ACHN (cell line): ENCODE measurements around the gene BRSK2.
"Not testable (repeated sequence)": the region's sequence is repeated elsewhere in the genome, so short reads cannot be mapped to it uniquely, and the experiment has no call there.

ENCODE experiments used
- DNase-seq: peaks from one replicate; pipeline ENCODE4 v3.0.0-alpha.2; 2015
- in situ Hi-C: cut with HindIII; loops from 2 replicates; pipeline ENCODE4 v1.10.0; 2017; ENCODE audit warnings: low sequenced_read_pairs, low pct_ligation_motif_present, low pct_unique_long_range_greater_than_20kb

BRSK2 gene

DNA sequence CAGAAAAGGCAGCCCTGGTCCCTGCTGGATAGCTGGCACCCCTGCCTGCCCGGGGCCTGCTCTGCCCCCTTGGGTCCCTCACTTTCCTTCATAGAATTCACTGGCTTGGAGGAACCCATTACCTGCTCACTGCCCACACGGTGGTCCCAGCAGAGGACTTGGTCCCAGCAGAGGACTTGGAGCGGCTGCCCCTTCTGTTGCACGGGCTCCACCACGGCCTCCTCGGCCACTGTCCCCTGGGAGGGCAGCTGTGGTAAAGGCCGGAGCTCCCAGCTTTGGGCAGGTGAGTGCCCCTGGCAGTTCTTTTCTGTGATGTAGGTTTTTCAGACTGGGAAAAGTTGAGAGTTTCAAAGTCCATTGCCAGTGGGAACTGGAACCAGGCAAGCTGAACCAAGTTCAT lies 25.9 kb downstream of the BRSK2 start:
- DNase-seq, result no peak
- in situ Hi-C loops, result no loop called here

- in situ Hi-C loops, DNase-seq: not testable (repeated sequence)
Measured at GRCh38 chr11:1418192-1418795, 28.6 kb downstream of the BRSK2 start.

DNA sequence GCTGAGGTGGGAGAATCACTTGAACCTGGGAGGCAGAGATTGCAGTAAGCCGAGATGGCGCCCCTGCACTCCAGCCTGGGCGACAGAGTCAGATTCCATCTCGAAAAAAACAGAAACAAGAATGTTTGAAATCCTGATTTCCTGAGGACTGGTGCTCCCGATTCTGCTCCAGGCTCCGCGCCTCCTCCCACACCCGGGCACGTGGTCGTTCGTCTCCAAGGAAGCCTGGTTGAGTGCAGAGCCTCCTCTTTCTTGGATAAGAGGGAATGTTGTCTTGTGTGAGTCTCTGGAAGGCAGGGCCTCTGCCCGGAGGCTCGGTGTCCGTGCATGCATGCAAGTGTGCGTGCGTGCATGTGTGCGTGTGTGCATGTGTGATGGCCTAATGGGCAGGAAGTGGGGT lies 30.1 kb downstream of the BRSK2 start:
- in situ Hi-C loops, result no loop called here
- DNase-seq, result no peak

GRCh38 chr11:1421291-1421690 lies 31.6 kb downstream of the BRSK2 start:
- DNase-seq, result no peak
- in situ Hi-C loops, result no loop called here

- in situ Hi-C loops, result no loop called here
- peak; percentile 4 for DNase-seq
Measured at GRCh38 chr11:1422481-1422880, 32.7 kb downstream of the BRSK2 start.

DNA sequence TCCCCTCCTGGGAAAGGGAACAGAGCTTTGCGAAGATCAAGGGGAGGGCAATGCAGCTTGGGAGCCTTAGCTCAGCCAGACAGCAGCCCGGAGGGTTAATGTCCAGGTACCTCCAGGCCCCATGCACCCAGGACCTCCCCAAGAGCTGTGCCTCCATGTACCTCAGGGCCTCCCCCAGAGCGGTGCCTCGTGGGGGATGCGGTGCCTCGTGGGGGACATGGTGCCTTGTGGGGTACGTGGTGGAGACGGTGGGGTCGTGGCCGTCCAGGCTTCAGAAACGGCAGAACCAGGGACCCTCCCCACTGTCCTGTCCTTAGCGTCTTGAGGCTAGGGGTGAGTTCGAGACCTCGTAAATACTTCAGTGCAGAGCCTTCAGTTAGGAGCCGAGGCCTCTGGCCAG lies 33.2 kb downstream of the BRSK2 start:
- no peak for DNase-seq
- in situ Hi-C loops, result no loop called here

DNA sequence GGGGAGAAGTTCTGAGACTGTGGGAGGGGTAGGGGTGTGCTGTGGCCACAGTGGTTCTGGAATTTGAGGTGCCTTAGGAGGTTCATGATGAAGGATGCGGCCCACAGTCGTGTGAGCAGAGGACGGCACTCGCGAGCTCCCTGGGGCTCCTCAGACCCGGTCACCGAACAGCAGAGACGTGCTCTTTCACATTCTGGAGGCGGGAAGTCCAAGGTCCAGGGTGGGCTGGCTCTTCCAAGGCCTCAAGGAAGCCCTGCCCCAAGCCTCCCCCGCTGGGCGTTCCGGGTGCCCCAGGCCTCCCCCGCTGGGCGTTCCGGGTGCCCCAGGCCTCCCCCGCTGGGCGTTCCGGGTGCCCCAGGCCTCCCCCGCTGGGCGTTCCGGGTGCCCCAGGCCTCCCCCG lies 33.7 kb downstream of the BRSK2 start:
- DNase-seq, in situ Hi-C loops: not testable (repeated sequence)

DNA sequence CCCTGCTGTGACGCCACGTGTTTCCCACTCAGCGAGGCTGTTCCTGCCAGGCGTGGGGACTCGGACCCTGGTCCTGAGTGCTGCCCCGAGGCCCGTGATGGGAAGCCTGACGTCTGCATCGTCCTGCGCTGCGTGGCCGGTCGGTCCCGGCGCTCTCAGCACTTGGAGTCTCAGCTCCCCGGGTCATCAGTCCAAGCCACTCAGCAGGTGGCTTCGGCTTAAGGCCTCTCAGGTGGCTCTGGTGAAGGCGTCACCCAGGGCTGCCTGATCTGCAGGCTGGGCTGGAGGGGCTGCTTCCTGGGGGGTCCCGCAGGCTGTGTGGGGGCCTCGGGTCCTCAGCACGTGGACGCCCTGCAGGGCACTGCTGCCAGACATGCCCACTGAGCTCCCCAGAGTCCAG lies 35.3 kb downstream of the BRSK2 start:
- in situ Hi-C loops, result no loop called here

DNA sequence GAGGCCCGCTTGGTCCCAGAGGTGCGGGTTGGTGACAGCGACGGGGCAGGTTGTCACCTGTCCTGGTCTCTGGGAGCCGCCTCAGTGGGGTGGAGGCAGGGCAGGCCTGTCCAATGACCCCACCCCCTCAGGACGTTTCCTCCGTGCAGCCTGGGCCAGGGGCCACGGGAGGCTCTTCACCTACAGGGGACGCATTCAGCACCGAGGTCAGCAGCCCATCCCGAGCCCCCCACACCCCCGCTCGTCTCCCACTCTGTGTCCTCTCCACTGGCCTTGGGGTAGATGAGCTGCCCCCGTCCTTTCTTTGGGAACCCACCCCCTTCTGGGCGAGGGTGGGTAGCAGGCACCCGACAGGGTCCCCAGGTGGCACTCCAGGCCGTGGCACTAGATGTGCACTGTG lies 35.7 kb downstream of the BRSK2 start:
- no peak for DNase-seq
- in situ Hi-C loops, result no loop called here

More for the DNA sequence above, 35.3 kb downstream of the BRSK2 start:
- no peak for DNase-seq

DNA sequence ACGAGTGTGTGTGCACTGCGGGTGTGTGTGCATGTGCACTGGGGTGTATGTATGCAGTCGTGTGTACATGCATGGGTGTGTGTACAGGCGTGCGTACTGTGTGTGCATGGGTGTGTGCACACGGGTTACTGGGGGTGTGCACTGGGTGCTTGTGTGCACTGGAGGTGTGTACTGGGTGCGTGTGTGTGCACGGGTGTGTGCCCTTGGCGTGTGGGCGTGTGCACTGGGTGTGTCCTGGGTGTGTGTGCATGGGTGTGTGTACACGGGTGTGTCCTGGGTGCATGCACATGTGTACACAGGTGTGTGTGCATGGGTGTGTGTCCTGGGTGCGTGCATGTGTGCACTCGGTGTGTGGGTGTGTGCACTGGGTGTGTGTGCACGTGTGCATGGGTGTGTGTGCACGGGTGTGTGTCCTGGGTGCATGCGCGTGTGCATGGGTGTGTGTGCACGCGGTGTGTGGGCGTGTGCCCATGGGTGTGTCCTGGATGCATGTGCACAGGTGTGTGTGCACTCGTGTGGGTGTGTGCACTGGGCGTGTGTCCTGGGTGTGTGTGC lies 39.1 kb downstream of the BRSK2 start:
- in situ Hi-C loops, result no loop called here

GRCh38 chr11:1433568-1433967 lies 43.8 kb downstream of the BRSK2 start:
- in situ Hi-C loops, result no loop called here

More for the DNA sequence above, 39.1 kb downstream of the BRSK2 start:
- no peak for DNase-seq

GRCh38 chr11:1433977-1434640 lies 44.4 kb downstream of the BRSK2 start:
- in situ Hi-C loops, result no loop called here
- no peak for DNase-seq

More at GRCh38 chr11:1433568-1433967, 43.8 kb downstream of the BRSK2 start:
- no peak for DNase-seq

DNA sequence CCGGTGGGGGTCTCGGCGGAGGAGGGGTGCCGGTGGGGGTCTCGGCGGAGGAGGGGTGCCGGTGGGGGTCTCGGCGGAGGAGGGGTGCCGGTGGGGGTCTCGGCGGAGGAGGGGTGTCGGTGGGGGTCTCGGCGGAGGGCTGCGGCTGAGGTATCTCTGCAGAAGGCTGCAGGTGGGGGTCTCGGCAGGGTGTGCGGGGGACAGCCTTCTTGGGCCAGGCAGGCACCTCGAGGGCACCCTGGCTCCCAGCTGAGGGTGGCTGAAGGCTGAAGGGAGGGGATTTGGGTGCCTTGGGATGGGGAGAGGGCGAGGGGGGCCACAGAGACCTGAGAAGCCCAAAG lies 45.7 kb downstream of the BRSK2 start:
- DNase-seq, in situ Hi-C loops: not testable (repeated sequence)

- no peak for DNase-seq
- in situ Hi-C loops, result no loop called here
Measured at GRCh38 chr11:1435820-1436467, 46.2 kb downstream of the BRSK2 start.

- in situ Hi-C loops, result no loop called here
- DNase-seq, result no peak
Measured at GRCh38 chr11:1436468-1437039, 46.8 kb downstream of the BRSK2 start.

DNA sequence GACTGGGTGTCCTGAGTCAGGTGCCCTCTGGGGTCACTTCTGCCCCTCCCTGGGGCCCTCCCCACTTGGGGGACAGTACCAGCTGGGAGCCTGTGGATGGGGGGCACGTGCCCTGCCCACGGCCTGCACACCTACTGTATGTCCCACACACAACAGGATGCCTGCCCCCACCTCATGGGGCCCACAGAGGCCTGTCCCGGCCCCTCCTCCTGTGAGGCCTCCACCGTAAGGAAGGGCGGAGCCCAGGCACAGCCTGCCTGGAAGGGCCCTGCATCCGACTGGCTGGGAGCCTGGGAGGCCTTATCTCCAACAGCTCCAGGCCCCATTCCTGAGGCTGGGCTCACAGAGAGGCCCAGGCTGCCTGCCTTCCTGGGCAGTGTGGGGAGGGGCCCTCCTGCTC lies 47.8 kb downstream of the BRSK2 start:
- no peak for DNase-seq
- in situ Hi-C loops, result no loop called here

GRCh38 chr11:1438261-1438966 lies 48.7 kb downstream of the BRSK2 start:
- in situ Hi-C loops, result no loop called here
- no peak for DNase-seq

- DNase-seq, result no peak
- in situ Hi-C loops, result no loop called here
Measured at GRCh38 chr11:1438967-1439330, 49.2 kb downstream of the BRSK2 start.

DNA sequence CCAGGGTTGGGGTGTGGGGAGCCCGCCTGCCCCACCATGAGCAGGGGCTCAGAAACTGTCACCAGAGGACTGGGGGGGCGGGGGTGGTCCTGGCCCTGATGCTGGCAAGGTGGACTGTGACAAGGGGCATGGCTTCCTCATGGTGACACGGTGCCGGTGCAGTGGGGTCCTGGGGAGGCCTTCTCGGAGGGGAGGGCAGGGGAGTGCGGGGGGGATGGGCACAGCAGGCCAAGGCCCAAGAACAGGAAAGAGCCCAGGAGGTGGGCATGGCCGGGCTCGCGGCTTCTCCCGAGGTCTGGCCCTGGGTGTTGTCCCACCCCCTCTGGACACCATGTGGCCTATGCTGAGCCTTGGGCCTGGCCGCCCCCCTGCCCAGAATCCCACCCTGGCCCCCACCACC lies 49.6 kb downstream of the BRSK2 start:
- DNase-seq, result no peak
- in situ Hi-C loops, result no loop called here
